HepG2 (cell line): ENCODE data around the gene AATF. TPM values are rescaled to one million over a fixed set of nuclear protein-coding genes. Genes with fewer than 3 reads are reported as not detected.

Source experiments
- ATAC-seq: fragments of 200-7000 bp; cut with Tn5 transposase; 3 replicates; pipeline ENCODE4 v1.9.1; 2020; ENCODE audit warnings: mild to moderate bottlenecking, moderate library complexity
- BruUV-seq: library from RNA; stranded (reverse); fragments of 400-500 nt; replicated peaks from 2 replicates; lab custom pipeline; 2021; lab: Mats Ljungman, UMichigan
- CTCF ChIA-PET: fragments of 300-600 bp; formaldehyde crosslinking; extraction: SDS; loops from one replicate; lab custom pipeline; 2021; ENCODE audit warnings: low total read pairs, inconsistent platforms, low intra/inter-chr PET ratio; lab: Yijun Ruan, JAX
- POLR2A ChIA-PET: fragments of 350-600 bp; sonication (Branson Sonifier 250); formaldehyde crosslinking; loops from one replicate; lab custom pipeline; 2020; ENCODE audit warnings: antibody characterized with exemption, inconsistent platforms; lab: Yijun Ruan, JAX
- DNase-seq: peaks from one replicate; pipeline ENCODE4 v3.0.0-alpha.2; 2015; ENCODE audit warnings: low spot score
- FAIRE-seq: peaks from 3 replicates; lab custom pipeline; 2011; peaks lifted over from hg19 to GRCh38; lab: Jason Lieb, UNC
- H2AFZ ChIP-seq: one replicate; pipeline ENCODE4 v1.6.1; 2011; ENCODE audit warnings: low read length, inconsistent platforms
- H3K27ac ChIP-seq: fragments of 300-600 bp; 3 replicates; pipeline ENCODE4 v1.8.0; 2011; ENCODE audit warnings: mixed run types, mild to moderate bottlenecking, mixed read lengths, low read length, inconsistent platforms; ENCODE audit not compliant: insufficient read depth; ENCODE audit errors: extremely low read length
- H3K27me3 ChIP-seq, 2 experiments: fragments of 200-600 bp in 1 of 2; 2 replicates in 1 of 2; 3 replicates in 1 of 2; pipeline versions ENCODE4 v1.6.0 to v1.8.0; 2011; ENCODE audit warnings: low read length in 2 of 2, mild to moderate bottlenecking in 2 of 2, moderate library complexity in 2 of 2, inconsistent platforms in 1 of 2; ENCODE audit not compliant: insufficient read depth in 2 of 2, control insufficient read depth in 1 of 2
- H3K36me3 ChIP-seq, 2 experiments: fragments of 200-600 bp in 1 of 2; replicated peaks in 1 of 2; 2 replicates in 1 of 2; 3 replicates in 1 of 2; pipeline versions ENCODE4 v1.5.1 to v1.8.0; 2011; ENCODE audit warnings: low read length in 2 of 2, inconsistent platforms in 1 of 2; ENCODE audit not compliant: insufficient read depth in 2 of 2, control insufficient read depth in 1 of 2
- H3K4me1 ChIP-seq: 2 replicates; pipeline ENCODE4 v1.5.1; 2012; ENCODE audit warnings: low read length, inconsistent platforms; ENCODE audit not compliant: insufficient read depth
- H3K4me2 ChIP-seq: 2 replicates; pipeline ENCODE4 v1.6.0; 2011; ENCODE audit warnings: low read depth, low read length, inconsistent platforms
- H3K4me3 ChIP-seq, 3 experiments: fragments of 200-600 bp in 1 of 3; sonication (generic), shearing (Covaris generic) in 1 of 3; replicated peaks in 1 of 3; 2 replicates each; pipeline ENCODE4 v1.5.1; 2011 to 2016; ENCODE audit warnings: low read length in 3 of 3, inconsistent platforms in 2 of 3, low read depth in 2 of 3, mild to moderate bottlenecking in 2 of 3, control low read depth in 1 of 3, mixed read lengths in 1 of 3; ENCODE audit not compliant: insufficient read depth in 1 of 3
- H3K79me2 ChIP-seq: one replicate; pipeline ENCODE4 v1.6.1; 2011; ENCODE audit warnings: low read length, inconsistent platforms; ENCODE audit not compliant: insufficient read depth
- H3K9ac ChIP-seq: 2 replicates; pipeline ENCODE4 v1.6.0; 2011; ENCODE audit warnings: mild to moderate bottlenecking, low read depth, low read length, inconsistent platforms; ENCODE audit not compliant: insufficient read depth
- H3K9me3 ChIP-seq: 2 replicates; pipeline ENCODE4 v1.5.1; 2012; ENCODE audit warnings: mild to moderate bottlenecking, low read length
- H4K20me1 ChIP-seq: 2 replicates; pipeline ENCODE4 v1.6.0; 2011; ENCODE audit warnings: inconsistent platforms, mild to moderate bottlenecking, low read length, moderate library complexity; ENCODE audit not compliant: insufficient read depth
- ARNT ChIP-seq: fragments of 450-650 bp; IDR thresholded peaks from 2 replicates; pipeline ENCODE4 v1.6.1; 2017
- FUBP1 ChIP-seq: sonication (generic); formaldehyde crosslinking; IDR thresholded peaks from 2 replicates; pipeline ENCODE4 v1.5.1; 2020; ENCODE audit warnings: missing genetic modification reagents, mild to moderate bottlenecking, borderline replicate concordance
- HBP1 ChIP-seq: IDR thresholded peaks from 2 replicates; pipeline ENCODE4 v1.6.1; 2016; ENCODE audit warnings: low read depth, control low read depth
- TBP ChIP-seq: sonication (generic); formaldehyde crosslinking; IDR thresholded peaks from 2 replicates; pipeline ENCODE4 v1.5.0; 2020; ENCODE audit warnings: missing genetic modification reagents
- ZBTB46 ChIP-seq: sonication (generic); formaldehyde crosslinking; IDR thresholded peaks from 2 replicates; pipeline ENCODE4 v1.4.0; 2020; ENCODE audit warnings: mild to moderate bottlenecking, missing genetic modification reagents, borderline replicate concordance
- ZNF629 ChIP-seq: sonication (generic); formaldehyde crosslinking; conservative IDR thresholded peaks from 2 replicates; pipeline ENCODE4 v1.5.0; 2020; ENCODE audit warnings: missing genetic modification reagents
- WGBS: methylation state at CpG from one replicate; pipeline ENCODE4 v1.1.6; 2017; ENCODE audit warnings: low lambda C conversion rate; 5-methylcytosine and 5-hydroxymethylcytosine counted together
- in situ Hi-C: cut with HindIII; loops from 2 replicates; pipeline ENCODE4 v1.10.0; 2017; ENCODE audit warnings: low pct_unique_long_range_greater_than_20kb; ENCODE audit not compliant: extremely low pct_ligation_motif_present
- intact Hi-C: fragments of 100-400 bp; cut with micrococcal nuclease; formaldehyde crosslinking; loops from one replicate; pipeline ENCODE4 v1.10.0; 2022; ENCODE audit not compliant: unreplicated experiment
- polyA plus RNA-seq, 8 experiments: library from polyadenylated mRNA; depleted of rRNA in 3 of 8; stranded (reverse) in 7 of 8; unstranded in 1 of 8; fragments of >200 nt; fragmentation: Illumina TruSeq in 4 of 8; extraction: Trizol in 4 of 8; gene quantifications; 2 replicates each; pipeline versions ENCODE4 v1.2.1 to v1.2.3, GENCODE V29; 2011 to 2016; ENCODE audit warnings: low read depth in 4 of 8, missing spikeins in 1 of 8, mixed read lengths in 1 of 8; ENCODE audit not compliant: insufficient read depth in 1 of 8
- total RNA-seq, 5 experiments: library from RNA; depleted of rRNA; stranded (reverse); fragments of >200 nt; fragmentation: Illumina TruSeq; extraction: Trizol; gene quantifications; 2 replicates each; pipeline ENCODE4 v1.2.3, GENCODE V29; 2016; ENCODE audit warnings: low read depth in 1 of 5

The AATF gene
- total and polyA plus RNA-seq, 2 of the 13 experiments (the other 11 are each of a cell fraction or from before 2014, with no cell fraction given), result 9.1 to 53.3 TPM

- TF ChIP-seq ZBTB46 (CRISPR knock-in tag), result no peak
- no peak for TF ChIP-seq TBP (CRISPR knock-in tag)
- no peak for TF ChIP-seq ARNT
- TF ChIP-seq FUBP1 (CRISPR knock-in tag), result no peak
- H3K9me3 ChIP-seq, result no peaks in the 10 kb centered on the region
- POLR2A ChIA-PET, result no interaction called here
These were observed 151.5 kb downstream of the AATF start for GRCh38 chr17:37100231-37100630.

GRCh38 chr17:37101306-37101705, 152.6 kb downstream of the AATF start:
- in situ Hi-C loops (no loop called here), intact Hi-C loops (no loop called here)
- ATAC-seq (no peak), FAIRE-seq (no peak), DNase-seq (no peak)
- H3K9me3 ChIP-seq, result no peaks in the 10 kb centered on the region
- no TSS peak for BruUV-seq
- no peak overlapping the region for H3K4me3 ChIP-seq
- no peaks in the 10 kb centered on the region for H4K20me1 ChIP-seq
- no peaks in the 10 kb centered on the region for H3K27me3 ChIP-seq
- no peak overlapping the region for H2AFZ ChIP-seq
- H3K27ac ChIP-seq, result no peak overlapping the region
- H3K4me1 ChIP-seq, result no peaks in the 10 kb centered on the region
- TF ChIP-seq ZNF629 (CRISPR knock-in tag) (peak; percentile 71), HBP1 (CRISPR knock-in tag) (no peak)
- ChIA-PET CTCF (no interaction called here), POLR2A (no interaction called here)
- H3K36me3 ChIP-seq, result peaks cover 32 to 64% of the 10 kb centered on the region in 2 experiments
- no peak overlapping the region for H3K4me2 ChIP-seq
- WGBS, result 100% methylated on average over 2 of the region's 2 CpGs
- H3K9ac ChIP-seq, result no peak overlapping the region
- H3K79me2 ChIP-seq, result no peaks in the 10 kb centered on the region

More at GRCh38 chr17:37100231-37100630, 151.5 kb downstream of the AATF start:
- Histone ChIP-seq H4K20me1 (no peaks in the 10 kb centered on the region), H3K4me1 (no peaks in the 10 kb centered on the region), H3K36me3 (peaks cover 41 to 70% of the 10 kb centered on the region in 2 experiments), H3K27me3 (no peaks in the 10 kb centered on the region), H3K79me2 (no peaks in the 10 kb centered on the region), H2AFZ (no peak overlapping the region), H3K9ac (no peak overlapping the region), H3K27ac (no peak overlapping the region), H3K4me2 (no peak overlapping the region), H3K4me3 (no peak overlapping the region)
- BruUV-seq, result no TSS peak
- ATAC-seq (no peak), DNase-seq (no peak), FAIRE-seq (no peak)
- intact Hi-C loops, result no loop called here
- 98% methylated on average over 4 of the region's 4 CpGs for WGBS
- CTCF ChIA-PET, result no interaction called here
- in situ Hi-C loops, result no loop called here
